ENCODE data around the gene STYX. TPM values are rescaled to one million over a fixed set of nuclear protein-coding genes. Genes with fewer than 3 reads are reported as not detected.

STYX gene
- total and polyA plus RNA-seq, 7 experiments from 2014 or later, result 17.2 to 45.3 (median 29.2) TPM

- Histone ChIP-seq H3K27me3 (ENCODE audit: control insufficient read depth in 2 of 2, insufficient read depth in 2 of 2, low read length in 2 of 2) (no peaks in the 10 kb centered on the region), H3K4me3 (ENCODE audit: low read length) (no peak overlapping the region), H3K9me3 (ENCODE audit: control insufficient read depth in 2 of 3, low read length in 3 of 3) (no peaks in the 10 kb centered on the region), H3K4me1 (ENCODE audit: control insufficient read depth in 2 of 2, insufficient read depth in 2 of 2, low read length in 2 of 2) (no peaks in the 10 kb centered on the region), H3K27ac (ENCODE audit: low read depth, low read length) (no peak overlapping the region), H3K36me3 (ENCODE audit: control insufficient read depth in 2 of 3, insufficient read depth in 3 of 3, low read length in 3 of 3) (no peaks in the 10 kb centered on the region)
- no peaks in the 10 kb centered on the region for H3K4me1 Mint-ChIP-seq
- CTCF ChIA-PET, result no interaction called here
- DNase-seq (no peak), ATAC-seq (no peak)
- H3K27ac Mint-ChIP-seq, result no peak overlapping the region
- no peaks in the 10 kb centered on the region for H3K9me3 Mint-ChIP-seq
- intact Hi-C loops (cut with micrococcal nuclease), result no loop called here
- H3K27me3 Mint-ChIP-seq, result peaks cover 0 to 3% (median 0%) of the 10 kb centered on the region in 5 donors
- H3K4me3 Mint-ChIP-seq, result no peak overlapping the region
- POLR2A ChIA-PET, result interaction anchor here (0.6 kb wide), 1 partner anchor 404 kb away, joined by 3 read pairs; no protein-coding TSS in a partner anchor
- H3K36me3 Mint-ChIP-seq, result no peaks in the 10 kb centered on the region
Observed at GRCh38 chr14:52808101-52808500, 78.1 kb downstream of the STYX start.

GRCh38 chr14:52821805-52822250 lies 91.9 kb downstream of the STYX start:
- H3K4me1 Mint-ChIP-seq, result peaks cover 0 to 6% (median 0%) of the 10 kb centered on the region in 7 donors
- H3K4me3 ChIP-seq (ENCODE audit: low read length), result no peak overlapping the region
- POLR2A ChIA-PET, result no interaction called here
- no peaks in the 10 kb centered on the region for H3K36me3 ChIP-seq (ENCODE audit: control insufficient read depth in 2 of 3, insufficient read depth in 3 of 3, low read length in 3 of 3)
- H3K27me3 Mint-ChIP-seq, result peaks cover 0 to 15% (median 3%) of the 10 kb centered on the region in 5 donors
- CTCF ChIA-PET, result interaction anchor here (0.7 to 6.2 kb wide), 2 partner anchors 140 to 160 kb away, joined by 3 to 46 read pairs; no protein-coding TSS in a partner anchor
- ATAC-seq, result no peak
- H3K36me3 Mint-ChIP-seq, result no peaks in the 10 kb centered on the region
- intact Hi-C loops (cut with micrococcal nuclease), result loop anchor here (2.0 to 10.0 kb wide), 2 partner anchors 475 to 1353 kb away; no protein-coding TSS in a partner anchor
- no peaks in the 10 kb centered on the region for H3K4me1 ChIP-seq (ENCODE audit: control insufficient read depth in 2 of 2, insufficient read depth in 2 of 2, low read length in 2 of 2)
- no peak overlapping the region for H3K27ac ChIP-seq (ENCODE audit: low read depth, low read length)
- H3K27me3 ChIP-seq (ENCODE audit: control insufficient read depth in 2 of 2, insufficient read depth in 2 of 2, low read length in 2 of 2), result no peaks in the 10 kb centered on the region
- H3K9me3 Mint-ChIP-seq, result no peaks in the 10 kb centered on the region
- DNase-seq, result no peak
- no peak overlapping the region for H3K4me3 Mint-ChIP-seq
- no peak overlapping the region for H3K27ac Mint-ChIP-seq
- H3K9me3 ChIP-seq (ENCODE audit: control insufficient read depth in 2 of 3, low read length in 3 of 3), result no peaks in the 10 kb centered on the region

GRCh38 chr14:52824462-52824861 lies 94.5 kb downstream of the STYX start:
- no peaks in the 10 kb centered on the region for H3K4me1 ChIP-seq (ENCODE audit: control insufficient read depth in 2 of 2, insufficient read depth in 2 of 2, low read length in 2 of 2)
- H3K9me3 ChIP-seq (ENCODE audit: control insufficient read depth in 2 of 3, low read length in 3 of 3), result no peaks in the 10 kb centered on the region
- no peaks in the 10 kb centered on the region for H3K27me3 ChIP-seq (ENCODE audit: control insufficient read depth in 2 of 2, insufficient read depth in 2 of 2, low read length in 2 of 2)
- Mint-ChIP-seq H3K36me3 (no peaks in the 10 kb centered on the region), H3K9me3 (no peaks in the 10 kb centered on the region), H3K4me1 (peaks cover 0 to 6% (median 0%) of the 10 kb centered on the region in 7 donors), H3K4me3 (no peak overlapping the region), H3K27ac (no peak overlapping the region), H3K27me3 (peaks cover 0 to 12% (median 3%) of the 10 kb centered on the region in 5 donors)
- DNase-seq (no peak), ATAC-seq (no peak)
- H3K27ac ChIP-seq (ENCODE audit: low read depth, low read length), result no peak overlapping the region
- CTCF ChIA-PET, result interaction anchor here (1.2 to 6.2 kb wide), 2 partner anchors 19 to 137 kb away, joined by 3 to 46 read pairs; no protein-coding TSS in a partner anchor
- POLR2A ChIA-PET, result interaction anchor here (0.8 kb wide), 1 partner anchor 221 kb away, joined by 4 read pairs; no protein-coding TSS in a partner anchor
- no peaks in the 10 kb centered on the region for H3K36me3 ChIP-seq (ENCODE audit: control insufficient read depth in 2 of 3, insufficient read depth in 3 of 3, low read length in 3 of 3)
- H3K4me3 ChIP-seq (ENCODE audit: low read length), result no peak overlapping the region
- intact Hi-C loops (cut with micrococcal nuclease), result loop anchor here in 1 of 2 donors (10.0 kb wide), 1 partner anchor 1350 kb away; no protein-coding TSS in a partner anchor

Other genes with a start within 250 kb of the STYX start
- gene TXNDC16, start 177.7 kb upstream of the STYX start, total RNA-seq, result 10 to 100 TPM in 2 of 5 experiments, 1 to 10 TPM in 3; 6.9 to 15.8 (median 9.1) TPM
- gene TXNDC16, start 177.7 kb upstream of the STYX start, polyA plus RNA-seq, result 1 to 10 TPM; 2.0 to 2.6 TPM
- under 1 TPM in 3 of 5 experiments, not detected in 2; 0.27 to 0.70 (median 0.34) TPM for gene GPR137C, start 177.3 kb upstream of the STYX start, total RNA-seq
- gene GPR137C, start 177.3 kb upstream of the STYX start, polyA plus RNA-seq, result not detected
- gene ERO1A, start 34.6 kb upstream of the STYX start, total RNA-seq, result 100 to 1,000 TPM in 1 of 5 experiments, 10 to 100 TPM in 4; 65.3 to 201 (median 68.7) TPM
- 10 to 100 TPM; 32.1 to 33.8 TPM for gene ERO1A, start 34.6 kb upstream of the STYX start, polyA plus RNA-seq
- gene PSMC6, start 23.0 kb upstream of the STYX start, total RNA-seq, result 100 to 1,000 TPM in 1 of 5 experiments, 10 to 100 TPM in 4; 84.8 to 131 (median 95.9) TPM
- 10 to 100 TPM; 63.8 to 64.4 TPM for gene PSMC6, start 23.0 kb upstream of the STYX start, polyA plus RNA-seq
- gene GNPNAT1, start 61.4 kb downstream of the STYX start, total RNA-seq, result 10 to 100 TPM in 1 of 5 experiments, 1 to 10 TPM in 4; 4.6 to 14.7 (median 8.5) TPM
- gene GNPNAT1, start 61.4 kb downstream of the STYX start, polyA plus RNA-seq, result 10 to 100 TPM; 10.3 to 17.2 TPM
- gene FERMT2, start 220.9 kb downstream of the STYX start, total RNA-seq, result under 1 TPM in 4 of 5 experiments, not detected in 1; 0.13 to 0.58 (median 0.33) TPM
- not detected for gene FERMT2, start 220.9 kb downstream of the STYX start, polyA plus RNA-seq

Measured in naive thymus-derived CD4-positive, alpha-beta T cell (primary cell).